Activated CD8-positive, alpha-beta memory T cell treated with anti-CD3 and anti-CD28 coated beads for 48 hours (primary cell): ENCODE data around the gene SUFU.
"Not testable (repeated sequence)": the region's sequence is repeated elsewhere in the genome, so short reads cannot be mapped to it uniquely, and the experiment has no call there.

Experiments
- DNase-seq, 3 experiments: peaks; one replicate each; pipeline ENCODE4 v3.0.0-alpha.2; 2020; ENCODE audit warnings: low read depth in 2 of 3, low spot score in 2 of 3

The SUFU gene

DNA sequence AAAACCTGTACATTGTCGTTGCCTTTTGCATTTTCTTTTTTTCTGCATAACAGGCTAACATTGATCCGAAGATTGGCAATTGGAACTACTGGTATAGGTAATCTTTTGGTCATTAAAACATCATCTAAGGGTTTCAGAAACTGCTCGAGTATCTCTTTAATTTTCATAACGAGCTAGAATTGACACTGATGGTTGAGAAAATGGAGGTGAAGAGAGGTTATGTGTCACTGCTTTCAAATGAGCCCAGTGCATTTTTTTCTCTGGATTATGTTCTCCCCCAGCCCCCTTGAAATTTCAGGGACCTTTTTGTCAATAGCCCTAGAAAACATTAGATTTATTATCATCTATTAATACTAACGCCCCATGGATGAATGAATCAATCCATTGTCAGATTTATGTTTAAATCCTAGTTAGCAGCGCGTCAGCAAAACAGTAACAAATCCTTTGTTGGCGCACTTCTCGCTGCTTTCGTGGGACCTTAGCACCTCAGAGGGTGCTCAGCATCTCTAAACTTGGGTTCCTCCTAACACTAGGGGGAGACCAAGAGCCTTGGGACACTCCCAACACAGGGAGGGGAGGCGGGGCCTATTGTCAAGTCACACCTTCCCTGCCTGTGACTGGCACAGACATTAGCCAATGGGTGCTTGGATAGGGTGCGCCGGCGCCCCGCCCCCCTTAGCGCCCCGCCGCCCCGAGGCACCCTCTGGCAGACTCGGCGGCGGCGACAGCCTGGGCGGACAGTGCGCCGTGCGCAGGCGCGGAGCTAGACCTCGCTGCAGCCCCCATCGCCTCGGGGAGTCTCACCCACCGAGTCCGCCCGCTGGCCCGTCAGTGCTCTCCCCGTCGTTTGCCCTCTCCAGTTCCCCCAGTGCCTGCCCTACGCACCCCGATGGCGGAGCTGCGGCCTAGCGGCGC is at the start of gene SUFU:
Gene SUFU, plus strand, starts transcription at position 709 of the 915 bp plus-strand sequence. Its CDS starts 181 bp downstream, at position 890.
- DNase-seq, result peak; percentile 94 to 99 (median 95)

GRCh38 chr10:102454662-102455487 is 48.9 kb upstream of the SUFU start:
- not testable (repeated sequence) for DNase-seq

GRCh38 chr10:102455893-102456471 is 47.8 kb upstream of the SUFU start:
- DNase-seq, result no peak

- no peak for DNase-seq
These were observed 46.1 kb upstream of the SUFU start for GRCh38 chr10:102457591-102458150.

DNA sequence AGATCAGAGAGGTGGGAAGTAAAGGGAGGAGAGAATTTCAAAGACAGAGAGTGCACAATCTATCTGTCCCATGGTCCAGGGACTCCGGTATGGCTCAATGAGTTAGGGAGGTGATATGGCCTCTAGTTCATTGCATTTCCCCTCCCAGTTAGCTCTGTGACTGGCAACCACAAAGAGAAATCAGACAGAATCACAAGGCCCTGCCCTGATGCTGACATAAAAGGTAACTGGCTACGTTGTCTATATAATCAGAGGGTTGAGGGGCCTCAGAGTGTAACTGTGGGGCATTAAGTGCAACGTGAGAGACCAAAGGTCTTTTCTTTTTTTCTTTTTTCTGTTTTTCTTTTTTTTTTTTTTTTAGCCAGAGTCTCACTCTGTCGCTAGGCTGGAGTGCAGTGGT is 45.1 kb upstream of the SUFU start:
- DNase-seq, result no peak

DNA sequence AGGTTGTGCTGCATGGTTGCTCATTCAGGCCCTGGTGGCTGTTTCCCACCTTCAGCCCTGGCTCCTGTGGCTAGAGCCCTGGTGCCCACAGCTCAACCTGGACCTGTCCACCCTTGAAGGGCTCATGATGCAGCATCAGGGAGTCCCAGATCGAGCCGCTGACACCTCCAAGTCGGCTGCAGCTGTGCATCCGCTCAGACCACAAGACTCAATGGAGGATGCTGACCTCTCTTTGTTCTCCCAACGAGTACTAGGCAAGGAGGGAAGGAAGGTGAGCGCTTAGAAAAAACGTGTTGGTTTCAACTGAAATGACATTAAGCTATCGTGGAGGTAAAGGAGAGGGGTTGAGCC is 43.0 kb upstream of the SUFU start:
- DNase-seq, result no peak

- DNase-seq, result peak; percentile 75 to 85 (median 83)
These were observed 42.4 kb upstream of the SUFU start for GRCh38 chr10:102461187-102462054.

DNA sequence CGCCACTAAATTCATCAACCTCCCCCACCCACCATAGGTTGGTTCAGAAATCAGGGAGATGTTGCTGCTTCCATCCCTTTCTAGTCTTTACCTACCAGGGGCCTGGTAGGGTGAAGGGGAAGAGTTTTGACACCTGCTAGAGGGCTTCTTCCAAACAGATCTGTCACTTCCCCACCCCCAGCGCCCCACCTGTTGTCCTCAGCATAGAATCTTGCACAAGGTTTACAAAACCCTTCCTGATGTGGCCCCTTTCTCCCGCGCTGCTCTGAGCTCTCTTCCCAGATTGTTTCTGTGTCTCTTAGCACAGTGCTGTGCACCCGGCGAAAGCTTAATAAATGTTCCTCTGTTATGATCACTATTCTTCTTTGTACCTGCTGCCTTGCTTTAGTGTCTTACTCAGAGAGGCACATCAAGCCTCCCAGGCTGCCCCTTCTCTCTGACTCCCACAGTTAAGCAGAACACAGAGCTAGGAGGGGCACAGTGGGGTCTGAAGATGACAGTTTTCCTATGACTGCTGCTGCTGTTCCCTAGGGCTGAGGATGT is 41.2 kb upstream of the SUFU start:
- no peak for DNase-seq

- no peak for DNase-seq
These were observed 39.8 kb upstream of the SUFU start for GRCh38 chr10:102463983-102464382.

GRCh38 chr10:102465466-102465865 is 38.3 kb upstream of the SUFU start:
- no peak for DNase-seq

DNA sequence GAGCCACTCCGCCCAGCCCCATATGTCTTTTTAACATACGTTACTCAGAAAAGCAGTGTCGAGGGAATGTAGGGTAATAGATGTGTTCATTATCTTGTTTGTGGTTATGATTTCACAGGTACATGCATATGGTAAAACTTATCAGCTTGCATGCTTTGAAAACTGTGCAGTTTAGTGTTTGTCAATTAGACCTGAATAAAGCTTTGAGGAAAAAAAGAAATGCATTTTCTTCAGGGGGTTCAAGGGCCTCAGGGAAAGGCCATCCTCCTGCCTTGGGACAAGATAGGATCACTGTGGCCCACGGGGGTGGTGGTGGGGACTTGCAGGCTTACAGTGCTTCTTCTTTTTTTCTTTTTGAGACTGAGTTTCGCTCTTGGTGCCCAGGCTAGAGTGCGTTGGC is 36.5 kb upstream of the SUFU start:
- DNase-seq, result no peak

DNA sequence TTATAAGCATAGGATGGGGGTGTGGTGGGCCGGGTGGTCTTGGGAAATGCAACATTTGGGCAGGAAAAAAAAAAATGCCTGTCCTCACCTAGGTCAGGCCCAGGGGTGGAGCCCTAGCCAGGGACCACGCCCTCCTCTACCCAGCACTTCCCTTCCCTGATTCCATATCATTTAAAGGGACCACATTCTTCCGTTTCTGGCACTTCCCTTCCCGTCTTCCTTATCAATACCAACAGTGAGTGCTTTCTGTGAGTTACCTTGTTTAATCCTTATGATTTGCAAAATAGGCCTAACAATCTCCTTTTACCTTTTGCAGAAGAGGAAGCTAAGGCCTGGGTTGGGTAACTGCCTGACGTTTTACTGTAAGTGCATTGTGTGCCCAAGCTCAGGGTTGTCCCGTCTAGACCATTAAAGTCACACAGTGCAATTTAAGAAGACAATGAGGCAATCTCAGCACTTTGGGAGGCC is 35.8 kb upstream of the SUFU start:
- DNase-seq, result no peak

GRCh38 chr10:102468683-102469082 is 35.1 kb upstream of the SUFU start:
- no peak for DNase-seq

- DNase-seq, result no peak
These were observed 32.9 kb upstream of the SUFU start for GRCh38 chr10:102470579-102471546.

- no peak for DNase-seq
These were observed 30.1 kb upstream of the SUFU start for GRCh38 chr10:102473445-102474331.

- no peak for DNase-seq
These were observed 28.2 kb upstream of the SUFU start for GRCh38 chr10:102475451-102476040.

GRCh38 chr10:102476466-102477141 is 27.2 kb upstream of the SUFU start:
- no peak for DNase-seq
